GM12878 (cell line): ENCODE results near the gene ASB4. TPM values are rescaled to one million over a fixed set of nuclear protein-coding genes. Genes with fewer than 3 reads are reported as not detected.

Experiments
- ATAC-seq: fragments of 200-7000 bp; cut with Tn5 transposase; 3 replicates; pipeline ENCODE4 v1.9.1; 2020; ENCODE audit warnings: mild to moderate bottlenecking, moderate library complexity
- BruUV-seq: library from RNA; stranded (reverse); fragments of 400-500 nt; replicated peaks from 2 replicates; lab custom pipeline; 2021; lab: Mats Ljungman, UMichigan
- CTCF ChIA-PET: fragments of 300-600 bp; sonication (Branson Sonifier 250); formaldehyde crosslinking; extraction: SDS; loops from one replicate; lab custom pipeline; 2021; ENCODE audit warnings: inconsistent platforms; lab: Yijun Ruan, JAX
- POLR2A ChIA-PET: fragments of 350-600 bp; formaldehyde crosslinking; extraction: SDS; loops from one replicate; lab custom pipeline; 2021; ENCODE audit warnings: inconsistent platforms; lab: Charles Lee
- RAD21 ChIA-PET: fragments of 300-600 bp; sonication (Branson Sonifier 250); formaldehyde crosslinking; loops from one replicate; lab custom pipeline; 2023; ENCODE audit warnings: antibody characterized with exemption; ENCODE audit not compliant: unreplicated experiment; lab: Charles Lee
- SMC1A ChIA-PET: fragments of 300-600 bp; sonication (Branson Sonifier 250); formaldehyde crosslinking; loops from one replicate; lab custom pipeline; 2023; ENCODE audit not compliant: unreplicated experiment, uncharacterized antibody; lab: Charles Lee
- DNase-seq: peaks from one replicate; pipeline ENCODE4 v3.0.0-alpha.2; 2011; ENCODE audit warnings: low read depth, low spot score
- FAIRE-seq: peaks from 3 replicates; lab custom pipeline; 2011; peaks lifted over from hg19 to GRCh38; lab: Jason Lieb, UNC
- H2AFZ ChIP-seq: 2 replicates; pipeline ENCODE4 v1.6.0; 2011; ENCODE audit warnings: low read depth, low read length, control low read depth; ENCODE audit not compliant: control insufficient read depth
- H3K27ac ChIP-seq: 2 replicates; pipeline ENCODE4 v1.5.1; 2011; ENCODE audit warnings: control low read depth; ENCODE audit not compliant: control insufficient read depth, insufficient read depth
- H3K27me3 ChIP-seq, 2 experiments: replicated peaks in 1 of 2; 2 replicates each; pipeline versions ENCODE4 v1.6.0 to v1.6.1; 2011; ENCODE audit warnings: low read length in 1 of 2; ENCODE audit not compliant: control insufficient read depth in 2 of 2, insufficient read depth in 2 of 2
- H3K36me3 ChIP-seq, 2 experiments: 2 replicates each; pipeline ENCODE4 v1.5.1; 2011; ENCODE audit warnings: low read length in 1 of 2; ENCODE audit not compliant: control insufficient read depth in 2 of 2, insufficient read depth in 2 of 2
- H3K4me1 ChIP-seq: 2 replicates; pipeline ENCODE4 v1.6.1; 2011; ENCODE audit warnings: mild to moderate bottlenecking, low read length, moderate library complexity, mixed read lengths; ENCODE audit not compliant: control insufficient read depth, insufficient read depth
- H3K4me2 ChIP-seq: 2 replicates; pipeline ENCODE4 v1.6.0; 2011; ENCODE audit warnings: control low read depth; ENCODE audit not compliant: control insufficient read depth, insufficient read depth
- H3K4me3 ChIP-seq: fragments of 200-600 bp; sonication (generic); 2 replicates; pipeline ENCODE4 v1.5.1; 2016
- H3K79me2 ChIP-seq: 2 replicates; pipeline ENCODE4 v1.6.0; 2011; ENCODE audit warnings: low read length; ENCODE audit not compliant: control insufficient read depth, insufficient read depth
- H3K9ac ChIP-seq: 2 replicates; pipeline ENCODE4 v1.8.0; 2011; ENCODE audit warnings: low read length, control low read depth, mixed read lengths; ENCODE audit not compliant: control insufficient read depth, insufficient read depth
- H3K9me3 ChIP-seq: replicated peaks from 3 replicates; pipeline ENCODE4 v1.5.1; 2011; ENCODE audit warnings: mild to moderate bottlenecking, low read length; ENCODE audit not compliant: control insufficient read depth, insufficient read depth
- H4K20me1 ChIP-seq: 2 replicates; pipeline ENCODE4 v1.6.0; 2011; ENCODE audit not compliant: control insufficient read depth, insufficient read depth
- BCL11A ChIP-seq: IDR thresholded peaks from 2 replicates; pipeline ENCODE4 v1.6.1; 2011; ENCODE audit warnings: low read depth, low read length
- CREB1 ChIP-seq: IDR thresholded peaks from 2 replicates; pipeline ENCODE4 v1.6.1; 2012; ENCODE audit warnings: low read depth, mild to moderate bottlenecking, inconsistent platforms
- EZH2 ChIP-seq: IDR thresholded peaks from 2 replicates; pipeline ENCODE4 v1.6.1; 2012; ENCODE audit warnings: low read depth, mild to moderate bottlenecking, control low read depth, inconsistent platforms, low read length, borderline replicate concordance; ENCODE audit not compliant: control insufficient read depth
- GABPA ChIP-seq: IDR thresholded peaks from 2 replicates; pipeline ENCODE4 v1.6.1; 2014; ENCODE audit warnings: antibody characterized with exemption, low read depth, mild to moderate bottlenecking, inconsistent platforms
- HDAC2 ChIP-seq: fragments of 200-600 bp; sonication (generic); IDR thresholded peaks from 2 replicates; pipeline ENCODE4 v1.6.1; 2017
- IKZF2 ChIP-seq, 2 experiments: fragments of 450-650 bp; IDR thresholded peaks; 2 replicates each; pipeline ENCODE4 v1.6.1; 2017; ENCODE audit warnings: mild to moderate bottlenecking in 2 of 2, moderate library complexity in 2 of 2
- NFYB ChIP-seq: IDR thresholded peaks from 2 replicates; pipeline ENCODE4 v1.6.1; 2011; ENCODE audit warnings: low read depth, mild to moderate bottlenecking, low read length, improper control_type of control experiment, moderate library complexity; ENCODE audit not compliant: insufficient read depth
- POLR2AphosphoS2 ChIP-seq: IDR thresholded peaks from 2 replicates; pipeline ENCODE4 v1.6.1; 2011; ENCODE audit warnings: low read depth, mild to moderate bottlenecking, low read length, improper control_type of control experiment, moderate library complexity
- RAD21 ChIP-seq: IDR thresholded peaks from 2 replicates; pipeline ENCODE4 v1.6.1; 2011; ENCODE audit warnings: mild to moderate bottlenecking, low read depth, low read length, moderate library complexity; ENCODE audit not compliant: insufficient read depth
- RFX5 ChIP-seq: IDR thresholded peaks from 2 replicates; pipeline ENCODE4 v1.6.1; 2011; ENCODE audit warnings: low read depth, low read length, improper control_type of control experiment
- SMAD1 ChIP-seq: fragments of 450-650 bp; IDR thresholded peaks from 2 replicates; pipeline ENCODE4 v1.6.1; 2018; ENCODE audit warnings: mild to moderate bottlenecking, low read depth; ENCODE audit not compliant: partially characterized antibody
- ZNF274 ChIP-seq: IDR thresholded peaks from one replicate; pipeline ENCODE4 v1.8.0; 2011; ENCODE audit not compliant: insufficient read length, insufficient read depth
- WGBS: methylation state at CpG from one replicate; pipeline ENCODE4 v1.1.6; 2016; ENCODE audit warnings: low lambda C conversion rate; ENCODE audit not compliant: insufficient replicate concordance, insufficient coverage; ENCODE audit errors: missing lambda C conversion rate; 5-methylcytosine and 5-hydroxymethylcytosine counted together
- in situ Hi-C: fragments of 300-500 bp; cut with MboI; formaldehyde crosslinking; loops from 9 replicates; pipeline ENCODE4 v1.14.3; 2018; ENCODE audit warnings: mixed read lengths
- intact Hi-C: fragments of 100-400 bp; cut with micrococcal nuclease; formaldehyde crosslinking; loops from one replicate; pipeline ENCODE4 v1.14.2; 2022; ENCODE audit not compliant: unreplicated experiment
- polyA plus RNA-seq, 11 experiments: library from polyadenylated mRNA; depleted of rRNA in 4 of 11; unstranded in 6 of 11; stranded (reverse) in 5 of 11; fragments of >200 nt; fragmentation: Nextera tagmentation in 4 of 11; fragmentation: Illumina TruSeq in 1 of 11; extraction: Ambion mirVana in 4 of 11; extraction: Trizol in 1 of 11; gene quantifications; 1 replicate in 1 of 11; 2 replicates in 10 of 11; pipeline versions ENCODE4 v1.2.1 to v1.2.3, GENCODE V29; 2011 to 2016; ENCODE audit warnings: inconsistent platforms in 2 of 11, missing spikeins in 2 of 11, low read depth in 1 of 11
- total RNA-seq, 4 experiments: library from RNA; depleted of rRNA in 3 of 4; stranded (reverse); fragments of >200 nt in 3 of 4; fragmentation: Illumina TruSeq in 1 of 4; extraction: Trizol in 1 of 4; gene quantifications; 2 replicates each; pipeline versions ENCODE4 v1.2.1 to v1.2.3, GENCODE V29; 2013 to 2021
- TF ChIP-seq, protein P1 (sequence below): IDR thresholded peaks from 2 replicates; pipeline ENCODE4 v1.6.1; 2012; ENCODE audit warnings: low read depth, low read length, improper control_type of control experiment
- TF ChIP-seq, protein P2 (sequence below): fragments of 450-650 bp; IDR thresholded peaks from 2 replicates; pipeline ENCODE4 v1.6.1; 2018; ENCODE audit warnings: mild to moderate bottlenecking, low read depth, moderate library complexity; ENCODE audit not compliant: partially characterized antibody

ASB4 gene
- total and polyA plus RNA-seq, 10 of the 15 experiments (the other 5 are each of a cell fraction or from before 2014, with no cell fraction given): 0.12 to 1.1 TPM; not detected in 8

DNA sequence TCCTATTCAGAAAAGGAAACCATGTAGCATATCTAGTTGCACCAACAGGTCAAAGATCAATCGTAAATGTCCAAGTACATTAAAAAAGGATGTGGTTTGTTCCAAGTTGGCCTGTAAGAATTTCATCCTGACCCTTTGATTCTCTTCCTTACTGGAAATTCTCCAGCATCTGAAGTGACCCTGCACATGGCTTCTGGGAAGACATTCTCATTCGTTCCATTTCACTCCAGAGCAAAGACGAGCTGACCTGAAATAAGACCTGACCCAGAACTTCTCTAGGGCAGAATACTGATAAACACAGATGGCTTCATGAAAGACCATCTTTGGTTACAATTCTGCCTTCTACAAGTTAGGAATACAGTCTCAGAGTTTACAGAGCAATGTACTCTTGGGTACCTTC is 39.8 kb downstream of the ASB4 start:
- Histone ChIP-seq H2AFZ (no peak overlapping the region), H3K27ac (no peak overlapping the region), H3K79me2 (no peaks in the 10 kb centered on the region), H4K20me1 (no peaks in the 10 kb centered on the region), H3K4me2 (no peak overlapping the region), H3K4me1 (no peaks in the 10 kb centered on the region), H3K4me3 (no peak overlapping the region), H3K9ac (no peak overlapping the region), H3K27me3 (no peaks in the 10 kb centered on the region), H3K36me3 (no peaks in the 10 kb centered on the region), H3K9me3 (no peaks in the 10 kb centered on the region)
- WGBS: 19% methylated on average over 3 of the region's 3 CpGs
- no peak for DNase-seq
- CTCF ChIA-PET: interaction anchor here (1.0 to 17.8 kb wide), 10 partner anchors 8 to 1076 kb away, joined by 3 to 655 read pairs (median 14); no protein-coding TSS in a partner anchor
- no peak for TF ChIP-seq BCL11A
- no peak for TF ChIP-seq GABPA
- TF ChIP-seq POLR2AphosphoS2: no peak
- TF ChIP-seq, protein P1, sequence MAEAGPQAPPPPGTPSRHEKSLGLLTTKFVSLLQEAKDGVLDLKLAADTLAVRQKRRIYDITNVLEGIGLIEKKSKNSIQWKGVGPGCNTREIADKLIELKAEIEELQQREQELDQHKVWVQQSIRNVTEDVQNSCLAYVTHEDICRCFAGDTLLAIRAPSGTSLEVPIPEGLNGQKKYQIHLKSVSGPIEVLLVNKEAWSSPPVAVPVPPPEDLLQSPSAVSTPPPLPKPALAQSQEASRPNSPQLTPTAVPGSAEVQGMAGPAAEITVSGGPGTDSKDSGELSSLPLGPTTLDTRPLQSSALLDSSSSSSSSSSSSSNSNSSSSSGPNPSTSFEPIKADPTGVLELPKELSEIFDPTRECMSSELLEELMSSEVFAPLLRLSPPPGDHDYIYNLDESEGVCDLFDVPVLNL: no peak
- no peak for TF ChIP-seq RFX5
- TF ChIP-seq EZH2: no peak
- TF ChIP-seq NFYB: no peak
- no peak for TF ChIP-seq HDAC2
- TF ChIP-seq, protein P2, sequence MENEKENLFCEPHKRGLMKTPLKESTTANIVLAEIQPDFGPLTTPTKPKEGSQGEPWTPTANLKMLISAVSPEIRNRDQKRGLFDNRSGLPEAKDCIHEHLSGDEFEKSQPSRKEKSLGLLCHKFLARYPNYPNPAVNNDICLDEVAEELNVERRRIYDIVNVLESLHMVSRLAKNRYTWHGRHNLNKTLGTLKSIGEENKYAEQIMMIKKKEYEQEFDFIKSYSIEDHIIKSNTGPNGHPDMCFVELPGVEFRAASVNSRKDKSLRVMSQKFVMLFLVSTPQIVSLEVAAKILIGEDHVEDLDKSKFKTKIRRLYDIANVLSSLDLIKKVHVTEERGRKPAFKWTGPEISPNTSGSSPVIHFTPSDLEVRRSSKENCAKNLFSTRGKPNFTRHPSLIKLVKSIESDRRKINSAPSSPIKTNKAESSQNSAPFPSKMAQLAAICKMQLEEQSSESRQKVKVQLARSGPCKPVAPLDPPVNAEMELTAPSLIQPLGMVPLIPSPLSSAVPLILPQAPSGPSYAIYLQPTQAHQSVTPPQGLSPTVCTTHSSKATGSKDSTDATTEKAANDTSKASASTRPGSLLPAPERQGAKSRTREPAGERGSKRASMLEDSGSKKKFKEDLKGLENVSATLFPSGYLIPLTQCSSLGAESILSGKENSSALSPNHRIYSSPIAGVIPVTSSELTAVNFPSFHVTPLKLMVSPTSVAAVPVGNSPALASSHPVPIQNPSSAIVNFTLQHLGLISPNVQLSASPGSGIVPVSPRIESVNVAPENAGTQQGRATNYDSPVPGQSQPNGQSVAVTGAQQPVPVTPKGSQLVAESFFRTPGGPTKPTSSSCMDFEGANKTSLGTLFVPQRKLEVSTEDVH: no peak
- TF ChIP-seq CREB1: no peak
- no peak for TF ChIP-seq ZNF274
- no peak for TF ChIP-seq SMAD1
- TF ChIP-seq RAD21: no peak
- no peak for TF ChIP-seq IKZF2 (IDR thresholded peaks at IDR 0.05)
- no TSS peak for BruUV-seq
- POLR2A ChIA-PET: interaction anchor here (1.5 kb wide), 1 partner anchor 14 kb away, joined by 3 read pairs; no protein-coding TSS in a partner anchor
- intact Hi-C loops: no loop called here
- FAIRE-seq: no peak
- in situ Hi-C loops: no loop called here
- RAD21 ChIA-PET: interaction anchor here (0.6 to 8.2 kb wide), 7 partner anchors 9 to 342 kb away, joined by 3 to 207 read pairs (median 5); no protein-coding TSS in a partner anchor
- ATAC-seq: no peak
- SMC1A ChIA-PET: interaction anchor here (1.4 to 23.7 kb wide), 10 partner anchors 10 to 346 kb away, joined by 3 to 448 read pairs (median 7); no protein-coding TSS in a partner anchor
